Measurements from ENCODE around the gene TRIOBP.

- no peak for TF ChIP-seq POLR2AphosphoS5 (IDR thresholded peaks at IDR 0.05; ENCODE audit: borderline replicate concordance, low read depth, low read length)
- no peak for TF ChIP-seq EZH2 (IDR thresholded peaks at IDR 0.05)
Observed at GRCh38 chr22:37679670-37680069, 17.2 kb upstream of the TRIOBP start.

Data from SK-N-MC (cell line).